Uterus (tissue), 4 donors: ENCODE measurements around the gene AP1S2. TPM values are rescaled to one million over a fixed set of nuclear protein-coding genes. Genes with fewer than 3 reads are reported as not detected.
A peak's percentile ranks its signal among the peaks of the same experiment; 100 is the strongest.

Experiments used
- DNase-seq, 2 donors: peaks; one replicate each; pipeline ENCODE4 v3.0.0-alpha.2; 2019 to 2020
- H3K27ac ChIP-seq, 2 donors: fragments of 200-600 bp; sonication (generic); 1 replicate in 1 of 2; 2 replicates in 1 of 2; pipeline ENCODE4 v1.5.1; 2016 to 2018
- H3K27me3 ChIP-seq, 2 donors: fragments of 200-600 bp; sonication (generic); one replicate each; pipeline ENCODE4 v1.5.1; 2018 to 2019; ENCODE audit warnings: control low read depth in 1 of 2
- H3K36me3 ChIP-seq, 2 donors: fragments of 200-600 bp; sonication (generic); one replicate each; pipeline ENCODE4 v1.5.1; 2019; ENCODE audit warnings: control low read depth in 1 of 2
- H3K4me1 ChIP-seq, 2 donors: fragments of 200-600 bp; sonication (generic); one replicate each; pipeline ENCODE4 v1.5.1; 2018 to 2019; ENCODE audit warnings: control low read depth in 1 of 2
- H3K4me3 ChIP-seq, 2 donors: fragments of 200-600 bp; sonication (generic); 1 replicate in 1 of 2; 2 replicates in 1 of 2; pipeline ENCODE4 v1.5.1; 2018 to 2019; ENCODE audit warnings: mild to moderate bottlenecking in 1 of 2
- H3K9me3 ChIP-seq, 2 donors: fragments of 200-600 bp; sonication (generic); one replicate each; pipeline ENCODE4 v1.5.1; 2019; ENCODE audit warnings: control low read depth in 1 of 2
- CTCF ChIP-seq, 4 experiments: fragments of 200-600 bp in 2 of 4; fragments of 450-650 bp in 2 of 4; sonication (generic) in 2 of 4; IDR thresholded peaks; one replicate each; pipeline ENCODE4 v1.5.1; 2016 to 2019; ENCODE audit warnings: antibody characterized with exemption in 4 of 4, mild to moderate bottlenecking in 2 of 4, moderate library complexity in 1 of 4
- POLR2A ChIP-seq, 2 donors: fragments of 450-650 bp; IDR thresholded peaks; one replicate each; pipeline ENCODE4 v1.6.1; 2016; ENCODE audit warnings: antibody characterized with exemption in 2 of 2, mild to moderate bottlenecking in 1 of 2, moderate library complexity in 1 of 2
- intact Hi-C: fragments of 100-400 bp; cut with DNase I; formaldehyde crosslinking; loops from one replicate; pipeline ENCODE4 v1.15.1; 2023; ENCODE audit warnings: low total_unique reads
- total RNA-seq, 4 donors: library from RNA; depleted of rRNA in 3 of 4; stranded (reverse); fragments of >200 nt in 3 of 4; gene quantifications; one replicate each; pipeline versions ENCODE4 v1.1.0 to v1.2.4, GENCODE V29; 2014 to 2023
- donor health status: DM: yes; HTN: yes; CAD: no.

The AP1S2 gene
- total RNA-seq, 4 donors from 2014 or later = 64.7 to 112 (median 73.9) TPM

GRCh38 chrX:15797707-15798106 is 56.9 kb downstream of the AP1S2 start:
- Histone ChIP-seq H3K4me3 (no peak overlapping the region), H3K27ac (no peak overlapping the region), H3K27me3 (no peaks in the 10 kb centered on the region), H3K4me1 (no peaks in the 10 kb centered on the region), H3K9me3 (no peaks in the 10 kb centered on the region), H3K36me3 (no peaks in the 10 kb centered on the region)
- no peak for TF ChIP-seq POLR2A (IDR thresholded peaks at IDR 0.05)
- no peak for TF ChIP-seq CTCF (IDR thresholded peaks at IDR 0.05)
- DNase-seq = no peak
- intact Hi-C loops = no loop called here

DNA sequence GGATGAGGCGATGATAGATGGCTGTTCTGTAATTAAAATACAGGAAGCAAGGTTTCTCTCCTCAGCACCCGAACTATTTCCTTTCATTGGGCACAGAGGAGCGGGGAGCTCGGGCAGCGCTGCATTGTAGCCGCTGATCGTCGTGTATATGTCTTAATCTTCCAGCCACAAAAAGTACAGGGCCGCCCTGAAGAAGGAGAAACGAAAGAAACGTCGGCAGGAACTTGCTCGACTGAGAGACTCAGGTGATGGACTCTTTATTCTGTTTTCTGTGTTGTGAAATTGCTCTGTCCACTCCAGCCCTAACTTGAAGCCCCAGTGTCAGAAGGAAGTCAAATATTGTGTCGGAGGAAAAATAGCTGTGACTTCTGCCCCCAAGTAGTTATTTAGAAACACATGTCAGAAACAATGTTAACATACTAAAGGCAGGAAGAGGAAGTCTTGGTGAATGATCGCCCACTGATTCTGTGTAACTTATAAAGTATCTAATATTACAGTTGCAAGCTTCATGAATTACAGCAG is 63.8 kb downstream of the AP1S2 start:
- H3K4me1 ChIP-seq = no peaks in the 10 kb centered on the region
- DNase-seq = no peak
- H3K36me3 ChIP-seq = no peaks in the 10 kb centered on the region
- intact Hi-C loops = no loop called here
- H3K27ac ChIP-seq = peak overlapping the region; percentile 77 to 81
- no peaks in the 10 kb centered on the region for H3K9me3 ChIP-seq
- peak overlapping the region; percentile 67 to 81 for H3K4me3 ChIP-seq
- no peak for TF ChIP-seq CTCF (IDR thresholded peaks at IDR 0.05)
- TF ChIP-seq POLR2A (IDR thresholded peaks at IDR 0.05) = no peak
- no peaks in the 10 kb centered on the region for H3K27me3 ChIP-seq

DNA sequence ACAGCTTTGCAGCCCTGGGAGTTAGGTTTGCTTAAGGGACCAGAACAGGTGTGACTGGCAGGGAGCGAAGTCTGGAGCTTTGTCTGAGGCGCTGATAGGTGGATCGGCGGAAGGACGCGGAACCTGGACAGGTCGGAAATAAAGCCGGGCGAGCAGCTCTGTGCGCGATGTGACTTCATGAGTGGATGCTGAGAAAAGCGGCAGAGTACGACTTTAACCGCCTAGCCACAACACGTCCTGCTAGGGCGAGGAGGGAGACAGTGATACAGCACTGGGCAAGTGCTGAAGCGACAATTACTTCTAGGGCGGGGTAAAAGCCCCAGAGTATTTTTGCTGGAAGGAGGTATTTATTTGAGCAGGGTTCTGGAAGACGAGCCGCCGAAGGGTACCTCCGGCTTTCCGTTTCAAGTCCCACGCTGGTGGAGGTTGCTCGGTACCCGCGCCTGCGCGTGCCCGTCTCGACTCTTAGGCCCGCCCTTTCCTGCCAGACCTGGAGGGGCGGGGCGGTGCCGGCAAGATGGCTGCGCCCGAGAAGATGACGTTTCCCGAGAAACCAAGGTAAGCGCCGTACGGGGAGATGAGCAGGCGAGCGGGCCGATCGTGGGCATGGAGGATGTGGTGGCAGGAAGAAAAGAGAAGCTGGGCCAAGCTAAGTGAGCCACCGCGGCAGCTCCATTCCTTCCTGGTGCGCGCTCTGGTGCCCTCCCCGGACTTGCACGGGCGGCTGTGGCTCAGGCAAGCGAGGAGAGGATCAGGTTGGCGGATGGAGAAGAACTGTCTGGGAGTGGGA is 64.4 kb downstream of the AP1S2 start, which contains the start of gene ZRSR2:
Gene ZRSR2 (plus strand): TSS at position 506 of the 790 bp plus-strand sequence. CDS start 12 bp downstream, at position 518.
- TF ChIP-seq CTCF (IDR thresholded peaks at IDR 0.05) (peak in 1 of 4 experiments; percentile 7), POLR2A (IDR thresholded peaks at IDR 0.05) (peak; percentile 36 to 56)
- Histone ChIP-seq H3K4me3 (peak within 1 kb of the TSS; percentile 67 to 81), H3K4me1 (no peaks in the 10 kb centered on the region), H3K36me3 (no peaks in the 10 kb centered on the region), H3K27me3 (no peaks in the 10 kb centered on the region), H3K27ac (peak within 1 kb of the TSS; percentile 77 to 81), H3K9me3 (no peaks in the 10 kb centered on the region)
- intact Hi-C loops = no loop called here
- peak; percentile 82 to 84 for DNase-seq

DNA sequence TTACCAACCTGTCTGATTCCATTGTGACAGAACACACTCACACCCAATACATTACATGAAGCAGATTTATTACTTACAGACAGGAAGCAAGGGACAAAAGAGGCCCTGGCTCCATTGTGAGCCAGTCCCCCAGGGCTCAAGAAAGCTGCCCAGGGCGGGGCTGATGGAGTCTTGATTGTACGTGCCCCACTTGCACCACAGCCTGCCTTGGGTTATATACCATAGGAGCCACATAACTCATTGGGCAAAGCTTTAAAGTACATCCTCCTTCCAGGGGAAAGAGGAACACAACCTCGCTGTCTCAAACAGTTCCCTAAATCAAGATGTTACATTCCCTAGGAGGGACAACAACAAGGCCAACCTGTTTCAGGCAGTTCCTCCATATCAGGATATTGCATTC is 67.7 kb downstream of the AP1S2 start:
- no peak for DNase-seq
- intact Hi-C loops = no loop called here
- no peaks in the 10 kb centered on the region for H3K4me1 ChIP-seq
- no peak for TF ChIP-seq CTCF (IDR thresholded peaks at IDR 0.05)
- no peak for TF ChIP-seq POLR2A (IDR thresholded peaks at IDR 0.05)
- H3K27ac ChIP-seq = no peak overlapping the region
- H3K9me3 ChIP-seq = no peaks in the 10 kb centered on the region
- H3K27me3 ChIP-seq = no peaks in the 10 kb centered on the region
- H3K36me3 ChIP-seq = no peaks in the 10 kb centered on the region
- no peak overlapping the region for H3K4me3 ChIP-seq

DNA sequence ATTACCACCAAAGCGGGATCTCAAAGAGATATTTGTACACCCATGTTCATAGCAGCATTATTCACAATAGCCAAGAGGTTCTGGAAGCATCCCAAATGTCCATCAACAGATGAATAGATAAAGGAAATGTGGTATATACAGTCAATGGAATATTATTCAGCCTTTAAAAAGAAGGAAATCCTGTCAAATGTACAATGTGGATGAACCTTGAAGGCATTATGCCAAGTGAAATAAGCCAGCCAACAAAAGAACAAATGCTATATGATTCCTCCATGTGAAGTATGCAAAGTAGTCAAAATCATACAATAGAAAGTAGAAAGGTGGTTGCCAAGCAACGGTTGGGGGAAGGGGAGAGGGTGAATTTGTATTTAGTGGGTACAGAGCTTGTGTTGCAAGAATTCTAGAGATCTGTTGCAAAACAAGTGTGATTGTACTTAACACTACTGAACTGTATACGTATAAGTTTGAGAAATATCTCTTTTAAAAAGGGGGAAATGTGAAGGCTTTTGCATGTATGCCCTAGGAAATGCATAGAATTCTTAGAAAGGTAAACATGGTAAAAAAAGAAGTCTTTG is 69.3 kb downstream of the AP1S2 start:
- TF ChIP-seq POLR2A (IDR thresholded peaks at IDR 0.05) = no peak
- TF ChIP-seq CTCF (IDR thresholded peaks at IDR 0.05) = no peak
- no peaks in the 10 kb centered on the region for H3K27me3 ChIP-seq
- no peaks in the 10 kb centered on the region for H3K36me3 ChIP-seq
- H3K4me3 ChIP-seq = no peak overlapping the region
- no peak overlapping the region for H3K27ac ChIP-seq
- intact Hi-C loops = no loop called here
- no peaks in the 10 kb centered on the region for H3K9me3 ChIP-seq
- no peaks in the 10 kb centered on the region for H3K4me1 ChIP-seq
- DNase-seq = no peak
